DOHH2 (cell line): Measurements from ENCODE around the gene ASMTL.

Source experiments
- CTCF ChIP-seq: fragments of 200-600 bp; sonication (generic); IDR thresholded peaks from one replicate; pipeline ENCODE4 v1.5.1; 2014; ENCODE audit warnings: antibody characterized with exemption, mild to moderate bottlenecking, low read depth, low read length; ENCODE audit not compliant: poor library complexity, severe bottlenecking
- EZH2phosphoT487 ChIP-seq: fragments of 200-600 bp; sonication (generic); IDR thresholded peaks from 2 replicates; pipeline ENCODE4 v1.6.1; 2017; ENCODE audit warnings: borderline replicate concordance, mild to moderate bottlenecking, antibody characterized with exemption, low read length, moderate library complexity, mixed read lengths

GRCh38 chrX:1462110-1462509 is 9.4 kb upstream of the ASMTL start:
- no peak for TF ChIP-seq CTCF
- TF ChIP-seq EZH2phosphoT487: no peak
